ENCODE data around the gene RBPJL. TPM values are rescaled to one million over a fixed set of nuclear protein-coding genes. Genes with fewer than 3 reads are reported as not detected.

Gene RBPJL
- total and polyA plus RNA-seq, 2 of the 13 experiments (the other 11 are each of a cell fraction or from before 2014, with no cell fraction given): not detected

- no peak for TF ChIP-seq REXO4 (CRISPR knock-in tag; IDR thresholded peaks at IDR 0.05; ENCODE audit: borderline replicate concordance)
- TF ChIP-seq ZNF766 (CRISPR knock-in tag; IDR thresholded peaks at IDR 0.05; ENCODE audit: borderline replicate concordance): no peak
- no peak for TF ChIP-seq SKI (IDR thresholded peaks at IDR 0.05; ENCODE audit: partially characterized antibody)
- TF ChIP-seq PITX1 (CRISPR knock-in tag; IDR thresholded peaks at IDR 0.05): peak; percentile 56; the same call in 1 of the 2 replicates
- no peak; the same call in 1 of the 2 replicates for TF ChIP-seq ZNF839 (CRISPR knock-in tag; IDR thresholded peaks at IDR 0.05; ENCODE audit: borderline replicate concordance)
- TF ChIP-seq ZNF549 (CRISPR knock-in tag; IDR thresholded peaks at IDR 0.05): no peak
- no peak for TF ChIP-seq REL (CRISPR knock-in tag; conservative IDR thresholded peaks at IDR 0.05)
- no peak for TF ChIP-seq ZNF7 (CRISPR knock-in tag; IDR thresholded peaks at IDR 0.05)
- TF ChIP-seq KLF16 (CRISPR knock-in tag; IDR thresholded peaks at IDR 0.05): peak in 1 of 2 experiments; percentile 39; a peak in 1 of 4 replicates
- 0 out of 2 replicates have a peak, but pooled peaks have one; percentile 60 for TF ChIP-seq ZNF354B (CRISPR knock-in tag; IDR thresholded peaks at IDR 0.05)
- TF ChIP-seq NFE2L2 (IDR thresholded peaks at IDR 0.05; ENCODE audit: low read length): no peak
- peak; percentile 10; the same call in 1 of the 2 replicates for TF ChIP-seq RELA (CRISPR knock-in tag; IDR thresholded peaks at IDR 0.05)
- TF ChIP-seq KIAA2018 (CRISPR knock-in tag; IDR thresholded peaks at IDR 0.05; ENCODE audit: borderline replicate concordance): no peak
- no peak for TF ChIP-seq U2AF2 (IDR thresholded peaks at IDR 0.05; ENCODE audit: low read depth, low read length)
- no peak for TF ChIP-seq JARID2 (CRISPR knock-in tag; IDR thresholded peaks at IDR 0.05; ENCODE audit: insufficient replicate concordance)
- 0 out of 2 replicates have a peak, but pooled peaks have one; percentile 19 for TF ChIP-seq ZNF619 (CRISPR knock-in tag; IDR thresholded peaks at IDR 0.05)
- no peak for TF ChIP-seq PAX8 (CRISPR knock-in tag; IDR thresholded peaks at IDR 0.05; ENCODE audit: borderline replicate concordance)
- TF ChIP-seq CTCF (CRISPR knock-in tag; IDR thresholded peaks at IDR 0.05): no peak
- peak; percentile 54; the same call in 1 of the 2 replicates for TF ChIP-seq AHR (CRISPR knock-in tag; IDR thresholded peaks at IDR 0.05)
- no peak for TF ChIP-seq ZNF530 (CRISPR knock-in tag; IDR thresholded peaks at IDR 0.05; ENCODE audit: low read depth)
- TF ChIP-seq SAP130 (CRISPR knock-in tag; IDR thresholded peaks at IDR 0.05; ENCODE audit: low read depth): no peak; the same call in 1 of the 2 replicates
These were observed 30.9 kb downstream of the RBPJL start (continued) for GRCh38 chr20:45337367-45338120.

Measured in HepG2 (cell line).